ENCODE measurements around the gene PTX4.
"Not testable (repeated sequence)": the region's sequence is repeated elsewhere in the genome, so short reads cannot be mapped to it uniquely, and the experiment has no call there.

The PTX4 gene

GRCh38 chr16:1439699-1440074 lies 49.1 kb downstream of the PTX4 start:
- DNase-seq = not testable (repeated sequence)

DNA sequence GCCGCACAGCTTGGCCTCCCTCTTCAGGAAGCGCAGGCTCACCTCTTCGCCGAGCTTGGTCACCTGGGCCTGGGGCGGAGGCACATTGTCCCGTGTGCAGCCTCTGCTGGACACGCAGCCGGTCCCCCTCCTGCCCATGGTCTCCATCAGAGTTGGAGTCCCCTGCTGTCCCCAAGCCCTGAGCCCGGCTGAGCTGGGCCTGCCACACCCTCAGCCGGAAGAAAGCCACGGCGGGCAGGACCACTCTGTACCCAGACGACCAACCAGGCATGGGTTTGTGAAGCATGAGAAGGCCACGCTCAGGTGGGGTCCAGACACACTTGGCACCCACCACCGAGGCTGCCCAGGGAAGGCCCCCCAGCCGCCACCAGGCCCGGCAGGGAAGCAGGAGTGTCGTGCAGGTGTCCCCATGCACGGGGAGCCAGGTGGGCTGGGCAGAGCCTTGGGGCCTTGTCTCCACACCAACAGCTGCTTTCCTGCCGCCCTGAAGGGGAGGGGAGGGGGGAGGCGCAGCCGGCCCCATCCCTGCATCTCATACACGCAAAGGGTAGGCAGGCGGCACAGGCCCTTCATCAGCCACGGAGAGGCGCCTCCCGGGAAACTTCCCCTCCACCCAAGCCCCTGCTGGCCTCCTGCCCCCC lies 49.6 kb downstream of the PTX4 start:
- peak in 2 of 3 experiments; percentile 79 to 80 for DNase-seq

DNA sequence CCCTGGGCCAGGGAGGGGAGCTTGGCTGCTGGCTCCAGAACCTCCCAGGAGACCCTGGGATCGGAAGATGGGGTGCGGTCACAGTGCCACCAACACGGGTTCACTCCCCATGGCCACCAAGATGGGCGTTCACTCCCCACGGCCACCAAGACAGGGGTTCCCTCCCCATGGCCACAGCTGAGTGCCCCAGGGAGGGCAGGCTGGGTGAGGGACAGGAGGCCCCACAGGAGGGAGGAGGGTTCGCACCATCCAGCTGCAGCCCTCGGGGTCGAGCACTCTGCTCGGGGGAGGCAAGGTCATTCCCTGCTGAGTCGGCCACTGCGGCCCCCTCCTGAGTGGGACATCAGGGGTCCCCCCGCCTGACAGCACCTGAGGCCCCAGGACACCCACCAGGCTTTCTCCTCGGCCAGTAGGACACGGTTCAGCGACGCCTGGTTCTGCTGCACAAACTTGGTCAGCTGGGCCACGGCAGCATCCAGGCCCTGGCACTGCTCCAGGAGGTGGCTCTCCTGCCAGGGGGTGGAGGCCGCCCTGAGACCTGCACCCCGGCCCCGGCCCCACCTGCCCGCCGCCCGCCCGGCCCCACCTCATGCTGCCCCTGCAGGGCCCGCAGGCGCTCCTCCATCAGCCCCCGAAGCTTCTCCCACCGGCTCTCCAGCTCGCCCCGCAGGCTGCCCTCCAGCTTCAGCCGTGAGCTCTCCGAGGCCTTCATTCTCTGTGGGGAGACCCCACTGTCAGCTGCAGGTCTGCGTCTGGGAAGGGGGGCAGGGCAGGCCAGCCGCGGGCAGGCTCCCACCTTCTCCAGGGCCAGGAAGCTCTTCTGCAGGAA lies 50.3 kb downstream of the PTX4 start:
- peak in 2 of 3 experiments; percentile 78 to 79 for DNase-seq

DNA sequence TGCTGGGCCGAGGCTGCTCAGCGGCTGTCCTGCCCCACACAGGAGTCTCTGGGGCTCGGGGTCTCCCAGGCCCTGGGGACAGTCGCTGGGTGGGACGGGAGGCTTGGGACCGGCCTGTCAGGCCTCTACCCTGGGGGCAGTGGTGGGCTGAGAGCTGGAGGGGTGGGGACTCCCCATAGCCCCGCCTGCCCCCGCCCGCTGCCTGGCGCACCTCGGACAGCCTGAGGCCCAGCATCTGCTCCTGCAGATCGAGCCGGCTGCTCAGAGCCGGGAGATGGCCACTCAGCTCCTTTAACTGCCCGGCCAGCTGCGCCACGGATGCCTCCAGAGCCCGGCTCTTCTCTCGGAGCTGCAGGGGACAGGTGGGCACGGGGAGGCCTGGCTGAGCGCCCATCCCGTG lies 51.1 kb downstream of the PTX4 start:
- DNase-seq = no peak

DNA sequence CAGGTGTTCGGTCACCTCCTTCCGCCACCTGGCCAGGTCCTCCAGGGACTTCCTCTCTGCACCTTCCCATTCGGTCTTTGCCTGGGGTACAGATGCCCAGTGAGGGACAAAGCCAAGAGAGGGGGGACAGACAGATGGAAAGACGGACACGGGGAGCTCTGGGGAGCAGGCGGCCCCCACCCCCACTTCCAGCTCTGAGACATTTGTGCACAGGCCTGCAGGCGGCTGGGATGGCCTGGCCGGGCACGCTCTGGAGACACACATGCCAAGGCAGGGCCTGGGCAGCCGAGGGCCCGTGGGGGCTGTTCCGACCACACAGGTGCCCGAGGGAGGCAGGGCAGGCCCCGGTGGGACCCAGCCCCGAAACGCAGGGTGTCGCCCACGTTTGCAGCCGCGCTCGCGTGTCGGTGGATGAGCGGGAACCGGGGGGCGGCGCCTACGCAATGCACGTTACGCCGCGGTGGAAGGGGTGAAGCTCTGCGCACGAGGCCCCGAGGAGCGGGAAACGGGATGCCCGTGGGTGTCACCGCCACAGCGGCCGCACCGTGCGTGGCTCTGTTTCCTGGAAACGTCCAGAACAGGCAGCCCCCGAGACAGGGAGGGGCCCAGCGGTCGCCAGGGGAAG lies 51.9 kb downstream of the PTX4 start:
- DNase-seq = no peak

DNA sequence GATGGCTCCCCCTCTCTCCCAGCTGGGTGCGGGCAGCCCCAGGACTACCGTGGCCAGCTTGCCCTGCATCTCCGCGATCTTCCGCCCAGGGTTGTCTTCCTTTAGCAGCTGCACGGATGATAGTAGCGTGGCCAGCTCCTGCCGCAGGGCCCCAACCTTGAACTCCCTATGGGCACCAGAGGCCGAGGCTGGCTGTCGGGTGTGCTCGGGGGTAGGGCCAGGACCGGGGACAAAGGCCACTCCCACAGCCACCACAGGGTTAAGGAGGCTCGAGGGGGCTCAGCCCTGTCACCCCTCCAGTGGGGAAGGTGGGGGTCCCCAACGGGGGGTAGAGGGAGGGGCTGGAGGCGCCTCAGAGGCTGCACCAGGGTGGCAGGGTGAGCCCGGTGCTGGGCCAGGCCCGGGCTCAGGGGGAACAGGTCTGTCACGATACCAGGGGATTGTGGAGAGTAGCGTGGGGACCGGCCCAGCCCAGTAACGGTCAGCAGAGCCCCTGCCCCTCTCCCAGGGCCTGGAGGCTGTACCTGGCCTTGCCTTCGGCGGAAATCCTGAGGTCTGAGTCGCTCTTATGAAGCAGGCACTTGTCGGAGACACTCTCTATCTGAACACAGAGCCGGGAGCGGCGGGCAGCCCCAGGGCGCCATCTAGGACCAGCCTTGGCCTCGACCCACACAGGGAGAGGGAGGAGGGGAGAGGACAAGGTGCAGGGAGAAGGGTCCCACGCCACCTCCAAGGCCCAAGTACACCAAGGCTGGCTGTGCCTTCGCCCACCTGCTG lies 52.6 kb downstream of the PTX4 start:
- DNase-seq = no peak

Measured in NCI-H1417 (cell line).